GM18507 (cell line): ENCODE data around the gene SNAPC3.
"Not testable (repeated sequence)": the region's sequence is repeated elsewhere in the genome, so short reads cannot be mapped to it uniquely, and the experiment has no call there.

Source experiments
- DNase-seq: peaks from one replicate; pipeline ENCODE4 v3.0.0; 2011; ENCODE audit warnings: low read depth; ENCODE audit not compliant: insufficient read length; ENCODE audit errors: extremely low spot score
- FAIRE-seq: peaks from 2 replicates; lab custom pipeline; 2011; peaks lifted over from hg19 to GRCh38; lab: Jason Lieb, UNC

The SNAPC3 gene

GRCh38 chr9:15421532-15421931 is 1.1 kb upstream of the SNAPC3 start:
- DNase-seq, result no peak
- FAIRE-seq, result no peak

- no peak for DNase-seq
- FAIRE-seq, result no peak
Measured at GRCh38 chr9:15421990-15422371, 695 bp upstream of the SNAPC3 start.

- DNase-seq (no peak), FAIRE-seq (peak; percentile 29)
Measured at GRCh38 chr9:15423231-15423985, 732 bp downstream of the SNAPC3 start.

- FAIRE-seq (peak; percentile 90), DNase-seq (no peak)
Measured at GRCh38 chr9:15426019-15426418, 3.3 kb downstream of the SNAPC3 start.

- not testable (repeated sequence) for DNase-seq, FAIRE-seq
Measured at GRCh38 chr9:15427702-15428101, 5.0 kb downstream of the SNAPC3 start.

GRCh38 chr9:15430920-15431844 is 8.5 kb downstream of the SNAPC3 start:
- DNase-seq, result no peak

GRCh38 chr9:15433191-15433590 is 10.5 kb downstream of the SNAPC3 start:
- DNase-seq (no peak), FAIRE-seq (no peak)

More at GRCh38 chr9:15430920-15431844, 8.5 kb downstream of the SNAPC3 start:
- no peak for FAIRE-seq

- DNase-seq (no peak), FAIRE-seq (peak; percentile 63)
Measured at GRCh38 chr9:15433661-15434060, 11.0 kb downstream of the SNAPC3 start.

GRCh38 chr9:15438891-15439290 is 16.2 kb downstream of the SNAPC3 start:
- FAIRE-seq (no peak), DNase-seq (no peak)

GRCh38 chr9:15441841-15442240 is 19.2 kb downstream of the SNAPC3 start:
- FAIRE-seq, DNase-seq: not testable (repeated sequence)

- FAIRE-seq, DNase-seq: not testable (repeated sequence)
Measured at GRCh38 chr9:15442264-15442663, 19.6 kb downstream of the SNAPC3 start.

- FAIRE-seq, result no peak
Measured at GRCh38 chr9:15444141-15444540, 21.5 kb downstream of the SNAPC3 start.

GRCh38 chr9:15453956-15454355 is 31.3 kb downstream of the SNAPC3 start:
- FAIRE-seq (no peak), DNase-seq (no peak)

More at GRCh38 chr9:15444141-15444540, 21.5 kb downstream of the SNAPC3 start:
- DNase-seq, result no peak

- FAIRE-seq (no peak), DNase-seq (no peak)
Measured at GRCh38 chr9:15461056-15461455, 38.4 kb downstream of the SNAPC3 start.

GRCh38 chr9:15461601-15462000 is 38.9 kb downstream of the SNAPC3 start:
- DNase-seq, result no peak
- no peak for FAIRE-seq

- no peak for DNase-seq
- peak; percentile 24 for FAIRE-seq
Measured at GRCh38 chr9:15468145-15468544, 45.5 kb downstream of the SNAPC3 start.

GRCh38 chr9:15469406-15469805 is 46.7 kb downstream of the SNAPC3 start:
- DNase-seq (no peak), FAIRE-seq (no peak)

- FAIRE-seq, result no peak
- DNase-seq, result no peak
Measured at GRCh38 chr9:15469862-15470261, 47.2 kb downstream of the SNAPC3 start.

GRCh38 chr9:15475923-15476536 is 53.4 kb downstream of the SNAPC3 start:
- FAIRE-seq (peak; percentile 59), DNase-seq (no peak)

- no peak for DNase-seq
- FAIRE-seq, result no peak
Measured at GRCh38 chr9:15480028-15480427, 57.4 kb downstream of the SNAPC3 start.
